Right hindlimb (tissue), 1 donor: ENCODE data around the gene ZNF414.

Experiments
- DNase-seq: peaks from one replicate; pipeline ENCODE4 v3.0.0-alpha.2; 2018

ZNF414 gene

GRCh38 chr19:8461891-8462290 is 52.1 kb downstream of the ZNF414 start:
- DNase-seq: no peak

- no peak for DNase-seq
These were observed 52.6 kb downstream of the ZNF414 start for GRCh38 chr19:8461376-8461775.

DNA sequence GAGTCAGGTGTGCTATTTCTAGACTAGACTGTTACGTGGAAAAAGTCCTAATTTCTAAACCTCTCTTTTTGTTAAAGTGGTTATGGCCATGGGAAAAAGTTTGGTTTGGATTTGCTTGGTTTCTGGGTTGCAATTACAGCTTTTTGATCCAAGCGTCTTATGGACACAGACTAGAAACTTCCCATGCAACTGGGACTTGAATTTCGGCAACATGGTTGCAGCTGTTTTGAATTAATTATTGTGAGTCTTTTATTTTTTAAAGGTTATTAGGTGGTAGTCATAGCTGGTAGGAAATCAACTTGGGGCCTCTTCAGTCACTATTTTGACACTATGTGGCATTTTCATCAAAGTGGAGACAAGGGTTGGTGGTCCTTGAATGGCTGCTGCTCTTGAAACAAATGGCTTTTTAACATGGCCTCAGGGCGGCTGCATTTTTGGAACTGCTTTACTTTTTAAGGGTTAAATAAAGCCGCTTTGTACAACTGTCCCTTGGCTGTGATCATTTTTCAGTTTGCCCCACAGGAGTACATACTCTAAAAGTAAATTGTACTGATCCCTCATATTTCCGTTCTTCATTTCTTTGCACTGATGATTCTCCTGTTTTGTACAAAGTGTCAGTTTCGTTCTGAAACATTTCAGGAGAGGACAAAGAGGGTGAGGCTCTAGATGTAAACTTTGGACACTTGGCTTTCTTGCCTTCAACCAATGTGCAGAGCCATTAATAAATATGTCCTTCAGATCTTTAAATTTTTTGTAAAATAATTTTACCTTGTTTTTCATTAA is 53.3 kb downstream of the ZNF414 start:
- no peak for DNase-seq
